ENCODE measurements around the gene TXNRD3.
"Not testable (repeated sequence)": the region's sequence is repeated elsewhere in the genome, so short reads cannot be mapped to it uniquely, and the experiment has no call there.

The TXNRD3 gene

DNA sequence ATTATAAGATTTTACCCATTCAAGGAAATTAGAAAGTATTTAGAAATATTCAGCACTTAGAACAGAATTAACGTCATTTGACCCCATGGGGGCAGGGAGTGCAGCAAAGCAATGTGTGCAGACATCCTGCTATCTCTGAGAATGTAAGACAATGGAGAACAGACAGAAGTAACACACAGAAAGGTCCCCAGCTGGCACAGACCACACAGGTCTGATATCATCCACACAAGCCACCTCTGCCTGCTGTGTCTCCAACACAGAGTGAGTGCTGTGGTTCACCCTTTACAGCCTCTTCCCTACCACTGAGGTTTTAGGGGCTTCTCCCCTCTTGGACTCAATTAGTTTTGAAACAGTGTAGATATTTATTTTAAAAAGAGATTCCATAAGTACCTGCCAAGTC is 16.1 kb downstream of the TXNRD3 start:
- DNase-seq: no peak

DNA sequence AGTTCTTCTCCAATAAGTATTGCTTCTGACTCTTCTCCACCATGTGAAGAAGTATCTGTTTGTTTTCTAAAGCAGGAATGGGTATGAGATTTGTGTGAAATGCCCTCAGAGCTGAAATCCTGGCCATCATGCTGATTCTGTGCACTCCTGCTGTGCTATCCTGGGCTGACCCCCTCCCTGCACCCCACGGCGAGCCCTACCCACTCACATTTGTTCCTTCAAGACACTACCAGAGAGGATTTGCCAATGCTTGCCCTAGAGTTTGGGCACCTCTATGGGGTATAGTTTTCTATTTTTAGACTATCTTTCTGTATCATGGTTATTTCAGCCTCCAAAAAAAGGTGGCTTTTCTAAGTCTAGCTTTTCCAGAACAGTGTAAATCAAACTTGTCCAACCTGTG is 18.5 kb downstream of the TXNRD3 start:
- DNase-seq: no peak

DNA sequence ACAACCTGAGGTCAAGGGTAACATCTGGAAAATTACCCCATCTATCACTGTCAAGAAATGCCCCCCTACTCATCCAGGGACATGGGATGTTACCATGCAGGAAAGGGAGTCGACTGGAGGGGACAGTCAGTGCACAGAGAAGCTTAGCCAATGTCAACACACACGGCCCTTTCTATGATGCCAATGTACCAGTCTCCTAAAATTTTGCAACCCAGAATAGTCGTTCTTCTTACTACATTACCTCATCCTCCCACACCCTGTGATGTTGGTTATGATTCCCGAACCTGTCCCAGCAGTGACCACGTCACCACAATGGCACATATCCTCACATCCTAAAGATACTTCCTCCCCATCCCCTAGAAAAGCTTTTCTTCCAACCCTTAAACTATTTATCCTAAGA is 20.1 kb downstream of the TXNRD3 start:
- DNase-seq: no peak

DNA sequence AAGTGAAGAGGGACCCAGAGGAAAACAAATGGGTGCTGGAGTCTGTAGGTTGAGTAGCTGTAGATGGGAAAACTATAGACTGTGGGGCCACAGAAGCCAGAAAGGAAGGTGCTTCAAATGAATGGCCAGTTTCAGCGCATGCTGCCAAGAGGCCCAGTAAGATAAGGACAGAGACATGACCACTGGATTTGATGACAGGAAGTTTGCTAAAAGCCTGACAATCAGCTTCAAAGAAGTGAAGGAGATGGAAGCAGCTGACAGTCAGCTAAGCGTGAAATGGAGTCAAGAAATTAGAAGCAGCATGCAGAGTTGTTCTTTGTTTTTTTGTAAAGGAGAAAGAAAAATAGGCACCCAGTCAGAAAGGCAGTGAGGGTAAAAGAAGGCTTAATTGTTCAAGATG is 24.9 kb downstream of the TXNRD3 start:
- no peak for DNase-seq

DNA sequence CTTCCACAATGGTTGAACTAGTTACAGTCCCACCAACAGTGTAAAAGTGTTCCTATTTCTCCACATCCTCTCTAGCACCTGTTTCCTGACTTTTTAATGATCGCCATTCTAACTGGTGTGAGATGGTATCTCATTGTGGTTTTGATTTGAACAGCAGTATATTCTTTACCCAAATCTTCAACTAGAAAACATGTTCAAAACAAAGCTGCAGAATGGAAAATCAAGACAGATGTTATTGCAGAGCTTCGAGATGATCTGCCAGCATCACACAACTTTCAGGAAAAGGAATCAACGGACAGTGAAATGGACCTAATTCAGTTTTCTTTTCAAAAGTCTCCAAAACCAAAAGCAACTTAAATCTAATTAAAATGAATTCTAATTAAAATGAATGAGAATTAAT is 29.2 kb downstream of the TXNRD3 start:
- DNase-seq: not testable (repeated sequence)

DNA sequence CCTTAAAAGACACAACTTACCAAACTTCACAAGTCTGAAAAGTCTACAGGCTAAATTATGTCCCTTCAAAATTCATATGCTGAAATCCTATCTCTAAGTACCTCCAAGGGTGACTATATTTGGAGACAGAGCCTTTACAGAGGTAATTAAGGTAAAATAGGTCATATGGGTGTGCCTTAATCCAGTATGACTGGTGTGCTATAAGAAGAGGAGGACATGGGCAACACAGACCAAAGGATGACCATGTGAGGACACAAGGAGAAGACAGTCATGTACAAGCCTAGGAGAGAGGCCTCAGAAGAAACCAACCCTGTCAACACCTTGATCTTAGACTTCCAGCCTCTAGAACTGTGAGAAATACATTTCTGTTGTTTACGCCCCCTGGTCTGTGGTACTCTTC is 32.2 kb downstream of the TXNRD3 start:
- DNase-seq: no peak

DNA sequence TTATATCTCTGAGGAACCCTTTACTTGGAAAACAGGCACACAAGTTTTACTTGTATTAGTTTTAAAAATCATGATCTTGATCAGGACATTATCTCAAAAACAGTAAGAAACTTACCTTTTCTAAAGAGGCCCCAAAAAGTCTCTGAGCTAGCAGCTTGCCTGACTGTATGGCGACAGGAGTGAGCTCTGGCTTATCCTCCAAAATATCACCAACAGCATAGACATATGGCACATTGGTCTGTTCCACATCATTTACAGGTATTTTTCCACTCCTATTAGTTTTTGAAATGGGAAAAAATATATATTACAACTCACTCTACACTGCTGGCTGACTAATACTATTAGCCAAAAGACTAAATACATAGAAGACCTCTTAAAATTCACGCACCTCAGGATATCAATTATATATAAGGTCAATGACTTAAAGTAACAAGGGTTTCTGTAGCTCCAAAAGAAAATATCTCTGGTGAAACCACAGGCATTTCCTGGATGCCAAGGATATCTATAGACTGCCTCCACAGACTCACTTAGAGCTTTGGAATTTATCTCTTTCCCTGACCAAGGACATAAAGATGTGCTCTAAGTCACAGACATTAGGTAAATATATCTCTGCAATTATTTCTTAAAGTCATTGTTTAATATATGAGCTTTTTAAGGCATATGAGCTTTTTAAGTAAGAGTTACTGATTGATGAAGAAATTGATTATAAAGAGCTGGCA is 33.1 kb downstream of the TXNRD3 start:
- peak; percentile 19 for DNase-seq

DNA sequence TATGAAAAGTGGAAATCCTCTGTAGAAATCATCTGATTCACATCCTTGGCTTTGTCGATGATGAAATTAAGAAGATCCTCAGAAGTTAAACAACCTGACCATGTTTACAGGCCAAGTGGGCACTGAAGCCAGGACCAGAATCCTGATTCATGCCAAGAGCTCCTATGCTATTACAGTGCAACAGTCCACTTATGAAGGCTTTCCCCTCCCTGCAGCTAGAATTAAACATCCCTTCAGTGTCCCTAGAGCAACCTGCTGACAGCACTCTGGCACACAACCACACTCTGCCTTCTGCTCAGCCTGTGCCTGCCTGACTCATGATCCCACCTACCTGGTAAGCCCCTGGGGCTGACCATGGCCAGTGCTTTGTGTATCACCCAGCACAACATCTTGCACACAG is 33.8 kb downstream of the TXNRD3 start:
- no peak for DNase-seq

DNA sequence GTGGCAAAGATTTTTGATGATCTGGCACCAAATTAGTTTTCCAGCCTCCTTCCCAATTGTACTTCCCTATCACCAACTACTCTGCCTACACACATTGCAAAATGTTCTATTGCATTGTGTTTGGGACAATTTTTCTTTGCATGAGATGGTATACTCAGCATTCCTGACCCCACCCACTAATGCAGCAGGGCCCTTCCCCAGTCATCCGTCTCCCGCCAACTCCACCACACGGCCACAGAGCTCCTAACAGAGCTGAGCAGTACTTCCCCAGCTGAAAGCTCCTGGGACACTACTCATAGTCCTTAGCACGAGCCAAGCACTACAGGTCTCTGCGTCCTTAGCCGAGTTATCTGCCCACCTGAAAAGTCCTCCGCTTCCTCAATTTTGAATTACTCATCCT is 34.2 kb downstream of the TXNRD3 start:
- no peak for DNase-seq

DNA sequence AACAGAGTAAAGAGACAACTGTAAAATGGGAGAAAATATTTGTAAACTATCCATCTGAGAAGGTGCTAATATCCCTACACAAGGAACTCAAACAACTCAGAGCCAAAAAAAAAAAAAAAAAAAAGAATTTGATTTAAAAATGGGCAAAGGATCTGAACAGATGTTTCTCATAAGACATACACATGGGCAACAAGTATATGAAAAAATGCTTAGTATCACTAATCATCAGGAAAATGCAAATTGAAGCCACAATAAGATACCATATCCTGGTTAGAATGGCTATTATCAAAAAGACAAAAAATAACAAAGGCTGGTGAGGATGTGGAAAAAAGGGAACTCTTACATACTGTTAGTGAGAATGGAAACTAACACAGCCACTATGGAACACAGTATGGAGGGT is 36.2 kb downstream of the TXNRD3 start:
- DNase-seq: no peak

DNA sequence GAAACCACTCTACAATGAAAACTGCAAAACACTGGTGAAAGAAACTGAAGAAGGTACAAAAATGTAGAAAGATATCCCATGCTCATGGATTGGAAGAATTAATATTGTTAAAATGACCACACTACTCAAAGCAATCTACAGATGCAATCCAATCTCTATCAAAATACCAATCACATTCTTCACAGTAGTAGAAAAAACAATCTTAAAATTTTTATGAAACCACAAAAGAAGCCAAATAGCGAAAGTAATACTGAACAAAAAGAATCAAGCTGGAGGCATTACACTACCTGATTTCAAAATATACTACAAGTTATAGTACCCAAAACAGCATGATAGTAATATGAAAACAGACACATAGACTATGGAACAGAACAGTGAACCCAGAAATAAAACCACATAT is 36.9 kb downstream of the TXNRD3 start:
- no peak for DNase-seq

DNA sequence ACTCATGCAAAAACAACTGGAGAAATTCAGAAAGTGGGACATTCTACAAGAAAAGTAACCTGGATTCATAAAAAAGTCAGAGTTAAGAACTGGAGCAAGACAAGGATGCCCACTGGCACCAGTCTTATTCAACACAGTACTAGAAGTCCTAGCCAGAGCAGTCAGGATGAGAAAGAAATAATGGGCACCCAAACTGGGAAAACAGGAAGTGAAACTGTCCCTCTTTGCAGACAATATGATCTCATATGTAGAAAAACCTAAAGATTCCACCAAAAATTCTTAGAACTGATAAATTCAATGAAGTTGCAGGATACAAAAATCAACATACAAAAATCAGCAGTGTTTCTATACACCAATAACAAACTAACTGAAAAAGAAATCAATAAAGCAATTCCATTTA is 37.4 kb downstream of the TXNRD3 start:
- no peak for DNase-seq

DNA sequence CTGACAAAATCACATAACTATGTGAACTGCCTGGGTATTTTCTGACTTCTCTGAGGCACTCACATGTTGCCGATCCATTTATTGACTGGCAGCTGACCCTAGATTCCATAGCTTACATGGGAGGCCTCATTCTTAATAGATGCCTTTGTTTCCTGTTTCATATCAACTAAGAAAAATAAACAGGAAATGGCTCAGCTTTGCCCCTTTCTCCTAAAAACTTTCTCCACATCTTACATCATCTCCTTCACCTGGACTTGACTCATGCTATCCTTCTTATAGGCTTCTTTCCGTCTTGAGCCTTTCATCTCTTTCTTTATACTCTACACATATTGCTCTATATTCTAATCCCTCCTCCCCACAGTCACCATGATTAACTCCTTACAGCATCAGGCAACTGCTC is 38.0 kb downstream of the TXNRD3 start:
- no peak for DNase-seq

DNA sequence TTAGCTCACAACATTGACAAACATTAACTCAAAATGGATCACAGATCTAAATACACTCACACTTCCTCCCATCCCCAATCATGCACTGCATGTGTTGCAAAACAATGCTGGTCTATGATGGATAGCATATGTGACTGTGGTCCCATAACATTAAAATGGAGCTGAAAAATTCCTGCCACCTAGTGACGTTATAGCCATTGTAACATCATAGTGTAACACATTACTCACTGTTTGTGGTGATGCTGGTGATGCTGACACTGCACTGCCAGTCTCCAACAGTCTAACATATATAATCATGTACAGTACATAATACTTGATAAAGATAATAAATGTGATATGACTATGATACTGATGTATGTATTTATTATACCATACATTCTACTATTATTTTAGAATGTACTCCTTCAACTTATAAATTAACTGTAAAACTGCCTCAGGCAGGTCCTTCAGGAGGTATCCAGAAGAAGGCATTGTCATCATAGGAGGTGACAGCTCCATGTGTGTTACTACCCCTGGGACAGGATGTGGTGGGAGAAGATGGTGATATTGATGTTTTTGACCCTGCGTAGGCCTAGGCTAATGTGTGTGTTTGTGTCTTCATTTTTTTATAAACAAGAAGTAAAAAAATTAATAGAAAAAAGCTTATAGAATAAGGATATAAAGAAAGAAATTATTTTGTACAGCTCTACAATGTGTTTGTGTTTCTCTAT is 41.3 kb downstream of the TXNRD3 start:
- no peak for DNase-seq

DNA sequence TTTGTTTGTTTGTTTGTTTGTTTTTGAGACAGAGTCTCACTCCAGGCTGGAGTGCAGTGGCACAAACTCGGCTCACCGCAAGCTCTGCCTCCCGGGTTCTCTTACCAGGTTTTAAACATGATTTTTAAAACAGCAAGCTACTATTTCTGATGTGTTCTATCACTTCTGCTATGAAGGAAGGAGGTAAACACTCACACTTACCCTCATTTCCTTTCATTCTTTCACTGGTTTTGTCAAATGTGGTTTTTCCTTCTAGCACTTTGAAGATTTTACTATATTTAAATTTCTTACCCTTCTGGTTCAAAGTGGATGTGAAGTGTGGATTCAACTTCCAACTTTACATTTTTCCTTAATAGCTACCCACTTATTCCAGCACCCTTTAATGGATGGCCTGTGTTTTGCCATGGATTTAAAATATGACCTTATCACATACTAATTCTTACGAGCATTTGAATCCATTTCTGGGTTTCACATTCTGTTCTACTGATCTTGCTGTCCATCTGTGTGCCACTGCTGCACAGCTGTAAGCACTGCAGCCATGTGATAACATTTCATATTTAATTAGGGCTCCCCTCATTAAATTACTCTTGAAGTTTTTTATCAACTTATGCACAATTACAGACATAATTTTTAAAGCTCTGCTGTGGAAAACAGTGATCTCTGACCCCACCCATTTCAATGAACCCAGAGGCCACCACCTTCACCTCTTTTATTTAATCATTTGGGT is 42.3 kb downstream of the TXNRD3 start:
- no peak for DNase-seq

DNA sequence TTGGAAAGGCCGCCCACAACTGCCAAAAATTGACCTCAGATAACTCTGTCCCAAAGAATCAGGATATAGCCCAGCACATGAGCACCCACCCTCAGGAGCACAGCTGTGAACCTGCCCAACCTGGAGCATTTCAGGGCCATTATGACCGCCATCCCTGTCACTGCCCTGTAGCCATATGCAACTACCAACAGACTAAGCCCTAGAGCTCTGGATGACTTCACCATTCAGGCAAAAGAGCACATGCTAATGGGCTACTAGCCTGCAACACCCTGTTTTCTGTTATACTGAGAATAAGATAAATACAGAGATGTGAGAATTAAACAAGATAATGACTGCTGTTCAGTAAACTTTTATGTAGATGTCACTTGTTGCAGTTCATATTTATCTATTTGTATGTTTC is 45.0 kb downstream of the TXNRD3 start:
- DNase-seq: no peak

DNA sequence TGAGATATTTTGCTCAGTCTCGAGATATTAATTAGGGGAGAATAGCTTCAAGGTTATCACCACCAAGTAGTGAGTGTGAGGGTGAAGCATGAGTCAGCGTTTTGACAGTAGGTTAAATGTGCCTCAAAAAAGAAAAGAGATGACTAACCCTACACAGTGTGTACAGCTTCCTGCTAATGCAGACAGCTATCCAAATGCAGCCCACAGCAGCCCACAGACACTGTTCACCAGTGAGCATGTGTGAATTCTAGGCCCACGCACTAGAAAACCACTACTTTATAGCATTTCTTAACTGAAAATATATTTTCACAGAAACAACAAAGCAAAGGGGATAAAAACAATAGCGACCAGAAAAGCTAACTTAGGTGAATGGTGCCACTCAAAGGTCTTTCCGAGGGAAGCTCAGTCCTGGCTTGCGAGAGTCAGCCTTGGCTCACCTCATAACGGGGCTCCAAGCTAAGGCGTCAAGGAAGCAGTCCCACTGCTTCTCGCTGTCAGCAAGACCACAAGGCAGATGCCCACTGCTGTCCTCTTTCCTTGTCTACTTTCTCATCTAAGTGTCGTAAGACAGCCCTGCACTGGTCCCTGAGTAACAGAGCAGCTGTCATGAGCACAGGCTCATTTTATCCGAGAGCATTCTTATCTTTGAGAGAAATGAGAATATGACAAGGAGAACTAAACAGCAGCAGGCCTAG is 47.6 kb downstream of the TXNRD3 start:
- DNase-seq: no peak

DNA sequence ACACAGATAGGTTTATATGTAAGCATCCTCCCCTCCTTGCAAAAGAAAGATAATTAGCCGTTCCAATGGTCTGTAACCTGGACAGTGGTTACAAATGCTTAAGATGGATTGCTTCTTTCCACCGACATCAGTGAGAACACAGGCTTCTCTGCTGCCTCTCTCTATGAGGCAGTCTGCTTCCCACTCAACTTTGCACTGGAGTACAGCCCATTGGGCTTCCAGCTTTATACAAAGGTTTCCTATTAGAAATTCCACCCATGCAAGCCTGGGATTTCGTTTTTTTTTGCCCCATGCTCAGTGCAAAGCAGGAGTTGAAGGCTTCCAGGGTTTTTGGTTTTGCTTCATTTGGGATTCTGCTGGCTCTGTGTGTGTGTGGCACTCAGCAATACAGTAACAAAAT is 48.9 kb downstream of the TXNRD3 start:
- DNase-seq: no peak

DNA sequence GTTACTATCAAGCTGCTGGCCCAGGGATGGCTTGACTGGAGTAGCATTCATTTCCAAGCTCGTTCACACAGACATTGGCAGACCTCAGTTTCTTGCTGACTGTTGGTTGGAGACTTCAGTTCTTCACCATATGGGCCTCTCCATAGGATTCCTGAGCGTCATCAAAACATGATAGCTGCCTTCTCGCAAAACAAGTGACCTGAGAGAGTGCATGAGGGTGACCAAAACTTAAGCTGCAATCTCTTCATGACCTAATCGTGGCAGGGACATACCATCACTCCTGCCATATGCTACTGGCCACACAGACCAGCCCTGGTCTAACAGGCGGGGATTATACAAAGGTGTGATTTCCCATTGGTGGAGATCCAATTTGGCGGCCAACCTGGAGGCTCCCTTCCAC is 50.2 kb downstream of the TXNRD3 start:
- DNase-seq: no peak

DNA sequence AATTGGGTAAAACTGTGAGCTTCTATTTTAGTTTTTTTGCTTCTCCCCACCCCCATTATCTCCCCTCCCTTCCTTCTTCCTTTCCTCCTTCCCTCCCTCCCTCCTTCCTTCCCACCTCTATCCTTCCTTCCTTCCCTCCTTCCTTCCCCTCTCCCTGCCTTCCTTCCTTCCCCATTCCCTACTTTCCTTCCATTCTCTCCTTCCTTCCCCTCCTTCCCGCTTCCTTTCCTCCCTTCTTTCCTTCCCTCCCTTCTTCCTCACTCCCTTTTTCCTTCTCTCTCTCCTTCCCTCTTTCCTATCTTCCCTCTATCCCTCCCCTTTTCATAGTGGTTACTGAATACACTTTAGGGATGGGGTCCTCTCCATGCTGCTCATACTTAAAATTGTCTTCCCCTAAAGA is 55.8 kb downstream of the TXNRD3 start:
- DNase-seq: no peak

DNA sequence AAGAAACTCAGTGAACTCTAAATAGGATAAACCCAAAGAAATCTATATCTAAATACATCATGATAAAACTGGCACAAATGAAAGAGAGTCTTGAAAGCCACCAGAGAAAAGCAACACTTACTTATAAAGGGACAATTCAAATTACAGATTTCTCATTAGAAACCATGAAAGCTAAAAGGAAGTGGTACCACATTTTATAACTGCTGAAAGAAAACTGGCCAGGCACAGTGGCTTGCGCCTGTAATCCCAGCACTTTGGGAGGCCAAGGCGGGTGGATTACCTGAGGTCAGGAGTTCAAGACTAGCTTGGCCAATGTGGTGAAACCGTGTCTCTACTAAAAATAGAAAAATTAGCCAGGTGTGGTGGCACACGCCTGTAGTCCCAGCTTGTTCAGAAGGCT is 59.4 kb downstream of the TXNRD3 start:
- DNase-seq: not testable (repeated sequence)

DNA sequence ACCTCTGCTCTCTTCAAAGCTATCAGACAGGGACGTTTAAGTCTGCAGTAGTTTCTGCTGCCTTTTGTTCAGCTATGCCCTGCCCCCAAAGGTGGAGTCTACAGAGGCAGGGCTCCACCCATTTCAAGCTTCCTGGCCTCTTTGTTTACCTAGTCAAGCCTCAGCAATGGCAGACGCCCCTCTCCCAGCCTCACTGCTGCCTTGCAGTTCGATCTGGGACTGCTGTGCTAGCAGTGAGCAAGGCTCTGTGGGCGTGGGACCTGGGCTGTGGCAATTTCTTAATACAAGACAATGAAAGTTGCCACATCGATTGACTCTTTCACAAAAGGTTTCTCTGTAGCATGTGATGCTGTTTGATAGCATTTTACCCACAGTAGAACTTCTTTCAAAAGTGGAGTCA is 63.4 kb downstream of the TXNRD3 start:
- not testable (repeated sequence) for DNase-seq

DNA sequence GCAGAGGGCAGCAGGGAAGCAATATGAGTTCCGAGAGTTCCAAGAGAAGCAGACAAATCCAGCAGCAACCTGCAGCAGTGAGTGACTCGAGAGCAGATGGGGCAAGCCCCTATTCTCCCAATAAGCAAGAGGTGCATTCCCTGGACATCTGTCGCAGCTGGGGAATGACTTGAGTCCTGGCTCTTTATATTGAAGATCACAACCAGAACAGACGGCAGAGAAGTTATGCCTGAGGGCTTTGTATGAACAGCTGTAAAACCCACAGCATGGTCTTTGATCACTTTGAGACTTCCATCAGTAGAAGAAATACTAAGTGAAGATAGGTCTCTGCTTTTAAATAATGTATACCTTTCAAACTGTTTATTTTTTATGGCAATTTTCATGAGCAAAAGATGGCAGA is 72.6 kb downstream of the TXNRD3 start:
- DNase-seq: no peak

DNA sequence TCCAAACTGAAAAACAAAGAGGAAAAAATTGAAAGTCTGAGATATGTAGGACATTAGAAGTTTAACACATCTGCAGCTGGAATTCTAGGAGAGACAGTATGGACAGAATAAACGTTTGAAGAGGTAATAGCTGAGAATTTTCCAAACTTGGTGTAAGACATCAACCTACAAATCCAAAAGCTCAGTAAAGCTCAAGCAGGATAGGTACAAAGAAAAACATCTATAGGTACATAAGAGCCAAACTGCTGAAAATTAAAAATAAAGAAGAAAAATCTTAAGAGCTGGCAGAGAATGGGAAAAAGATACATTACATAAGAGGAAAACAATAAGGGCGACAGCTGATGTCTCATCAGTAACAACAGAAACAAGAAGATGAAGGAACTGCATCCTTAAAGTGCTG is 73.4 kb downstream of the TXNRD3 start:
- no peak for DNase-seq

Measured in amniotic stem cell (primary cell).